Osteocyte (in vitro differentiated cells): ENCODE measurements around the gene LPAR5. TPM values are rescaled to one million over a fixed set of nuclear protein-coding genes. Genes with fewer than 3 reads are reported as not detected.

Source experiments
- DNase-seq: peaks from one replicate; pipeline ENCODE4 v3.0.0; 2021; ENCODE audit warnings: mixed read lengths; ENCODE audit not compliant: unreplicated experiment; ENCODE audit errors: extremely low spot score
- H3K27ac Mint-ChIP-seq: one replicate; pipeline ENCODE4 v1.8.0; 2021; ENCODE audit warnings: mild to moderate bottlenecking, mixed read lengths; ENCODE audit not compliant: unreplicated experiment
- H3K27me3 Mint-ChIP-seq: one replicate; pipeline ENCODE4 v1.8.0; 2021; ENCODE audit warnings: mixed read lengths; ENCODE audit not compliant: unreplicated experiment
- H3K36me3 Mint-ChIP-seq: one replicate; pipeline ENCODE4 v1.8.0; 2021; ENCODE audit warnings: mixed read lengths; ENCODE audit not compliant: unreplicated experiment
- H3K4me1 Mint-ChIP-seq: one replicate; pipeline ENCODE4 v1.8.0; 2021; ENCODE audit warnings: mixed read lengths; ENCODE audit not compliant: unreplicated experiment
- H3K4me3 Mint-ChIP-seq: one replicate; pipeline ENCODE4 v1.8.0; 2021; ENCODE audit warnings: mild to moderate bottlenecking, moderate library complexity, mixed read lengths; ENCODE audit not compliant: unreplicated experiment
- H3K9me3 Mint-ChIP-seq: one replicate; pipeline ENCODE4 v1.8.0; 2021; ENCODE audit warnings: mixed read lengths; ENCODE audit not compliant: unreplicated experiment
- CTCF ChIP-seq: fragments of 200-600 bp; sonication (generic); IDR thresholded peaks from 2 replicates; pipeline ENCODE4 v1.5.0; 2021; ENCODE audit warnings: antibody characterized with exemption, mild to moderate bottlenecking, moderate library complexity
- total RNA-seq: library from RNA; stranded (reverse); gene quantifications from 2 replicates; pipeline ENCODE4 v1.2.1, GENCODE V29; 2021

The LPAR5 gene
- total RNA-seq, 1 donor from 2014 or later = 0.32 TPM

- peaks cover 11% of the 10 kb centered on the region for H3K27me3 Mint-ChIP-seq
- no peak overlapping the region for H3K4me3 Mint-ChIP-seq
- H3K9me3 Mint-ChIP-seq = no peaks in the 10 kb centered on the region
- peaks cover 3% of the 10 kb centered on the region for H3K36me3 Mint-ChIP-seq
- H3K4me1 Mint-ChIP-seq = peaks cover 18% of the 10 kb centered on the region
- no peak for DNase-seq
- TF ChIP-seq CTCF = no peak
- H3K27ac Mint-ChIP-seq = no peak overlapping the region
Measured at GRCh38 chr12:6639151-6639801, 3.5 kb upstream of the LPAR5 start.

DNA sequence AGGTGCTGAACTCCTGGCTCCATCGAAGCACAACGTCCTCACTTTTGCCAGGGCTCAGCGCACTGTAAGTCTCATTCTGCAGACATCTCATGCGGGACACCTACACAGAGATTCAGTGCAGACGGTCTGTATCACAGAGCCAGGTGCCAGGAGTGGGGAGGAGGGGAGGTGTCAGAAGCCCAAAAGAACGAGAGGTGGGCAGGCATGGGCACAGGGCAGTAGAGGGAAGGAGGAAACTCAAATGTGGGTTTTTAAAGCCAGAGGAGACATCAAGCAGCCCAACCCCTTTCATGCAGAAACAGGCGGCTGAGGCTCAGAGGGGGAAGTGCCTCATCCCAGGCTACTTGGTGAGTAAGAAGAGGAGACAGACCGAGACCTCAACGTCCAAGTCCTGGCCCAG, 2.5 kb upstream of the LPAR5 start:
- H3K4me3 Mint-ChIP-seq = no peak overlapping the region
- peaks cover 11% of the 10 kb centered on the region for H3K27me3 Mint-ChIP-seq
- H3K36me3 Mint-ChIP-seq = no peaks in the 10 kb centered on the region
- H3K27ac Mint-ChIP-seq = no peak overlapping the region
- no peak for TF ChIP-seq CTCF
- H3K4me1 Mint-ChIP-seq = peaks cover 22% of the 10 kb centered on the region
- no peaks in the 10 kb centered on the region for H3K9me3 Mint-ChIP-seq
- DNase-seq = no peak

DNA sequence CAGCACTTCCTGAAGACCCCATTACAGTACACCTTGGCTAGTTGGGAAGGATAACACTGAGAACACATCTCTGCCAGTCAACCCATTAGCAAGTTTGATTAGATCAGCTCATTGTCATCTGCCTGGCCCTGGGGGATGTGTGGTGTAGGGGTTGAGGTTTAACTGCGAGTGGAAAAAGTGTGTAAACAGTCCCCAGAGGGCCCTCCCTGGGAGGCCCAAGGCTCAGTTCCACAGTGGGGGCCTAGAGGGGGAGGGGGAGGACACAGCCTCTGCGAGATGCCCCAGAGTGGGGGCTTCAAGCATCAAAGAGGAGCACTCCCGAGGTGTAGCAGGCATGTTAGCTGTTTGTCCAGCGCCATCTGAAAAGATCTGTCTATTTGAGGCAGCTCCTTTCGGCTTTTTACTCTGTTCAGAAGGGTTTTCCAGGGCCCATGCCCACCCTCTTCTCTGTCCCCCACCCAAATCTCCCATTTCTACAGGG, 344 bp downstream of the LPAR5 start:
- no peaks in the 10 kb centered on the region for H3K36me3 Mint-ChIP-seq
- H3K4me1 Mint-ChIP-seq = peaks cover 44% of the 10 kb centered on the region
- no peaks in the 10 kb centered on the region for H3K27me3 Mint-ChIP-seq
- no peak overlapping the region for H3K4me3 Mint-ChIP-seq
- no peak for DNase-seq
- peak overlapping the region; percentile 80 for H3K27ac Mint-ChIP-seq
- no peak for TF ChIP-seq CTCF
- H3K9me3 Mint-ChIP-seq = no peaks in the 10 kb centered on the region

DNA sequence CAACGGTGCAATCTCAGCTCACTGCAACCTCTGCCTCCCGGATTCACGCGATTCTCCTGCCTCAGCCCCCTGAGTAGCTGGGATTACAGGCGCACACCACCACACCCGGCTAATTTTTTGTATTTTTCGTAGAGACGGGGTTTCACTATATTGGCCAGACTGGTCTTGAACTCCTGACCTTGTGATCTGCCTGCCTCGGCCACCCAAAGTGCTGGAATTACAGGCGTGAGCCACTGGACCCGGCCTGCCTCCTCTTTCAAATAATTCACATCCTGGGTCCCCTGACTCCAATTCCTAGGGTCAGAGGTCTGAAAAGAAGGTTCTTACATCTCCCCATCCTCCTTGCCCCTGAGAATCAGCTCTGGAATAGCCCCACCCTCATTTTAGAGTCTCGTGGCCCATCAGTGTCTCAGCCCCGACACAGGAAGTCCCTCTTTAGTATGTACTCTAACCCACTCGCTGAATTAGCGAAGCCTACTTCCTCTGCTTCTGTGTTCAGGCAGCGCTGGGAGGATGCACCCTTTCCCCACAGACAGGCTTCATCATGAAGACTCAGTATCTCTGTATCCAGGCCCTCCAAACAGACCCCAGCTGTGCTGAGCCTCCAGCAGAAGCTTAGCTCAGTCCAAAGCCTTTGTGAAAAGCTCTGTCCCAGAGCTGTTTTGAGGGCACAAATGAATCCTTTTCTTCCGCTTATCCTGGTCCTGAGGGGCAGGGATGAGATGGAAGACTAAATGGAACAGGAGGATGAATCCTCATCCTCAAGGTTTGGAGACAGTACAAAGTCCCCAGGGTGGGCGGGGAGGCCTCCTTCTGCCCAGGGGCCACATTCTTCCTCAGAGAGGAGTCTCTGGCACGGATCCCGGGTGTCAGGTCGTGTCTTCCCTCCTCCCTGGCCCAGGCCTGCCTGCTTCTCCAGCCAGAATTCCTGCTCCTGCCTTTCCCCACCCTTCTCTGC, 3.5 kb downstream of the LPAR5 start:
- Mint-ChIP-seq H3K27ac (peak overlapping the region; percentile 80), H3K27me3 (no peaks in the 10 kb centered on the region), H3K4me3 (no peak overlapping the region), H3K9me3 (no peaks in the 10 kb centered on the region), H3K36me3 (no peaks in the 10 kb centered on the region), H3K4me1 (peaks cover 44% of the 10 kb centered on the region)
- no peak for DNase-seq
- TF ChIP-seq CTCF = no peak

GRCh38 chr12:6631549-6631961, 4.2 kb downstream of the LPAR5 start:
- Mint-ChIP-seq H3K9me3 (no peaks in the 10 kb centered on the region), H3K4me1 (peaks cover 43% of the 10 kb centered on the region)

More at GRCh38 chr12:6631549-6631961, 4.2 kb downstream of the LPAR5 start:
- Mint-ChIP-seq H3K27ac (peak overlapping the region; percentile 80), H3K36me3 (no peaks in the 10 kb centered on the region), H3K4me3 (no peak overlapping the region), H3K27me3 (no peaks in the 10 kb centered on the region)
- TF ChIP-seq CTCF = no peak
- no peak for DNase-seq
